Panc1 (cell line): ENCODE results near the gene YWHAG. TPM values are rescaled to one million over a fixed set of nuclear protein-coding genes. Genes with fewer than 3 reads are reported as not detected.

Source experiments
- ATAC-seq: fragments of 200-7000 bp; cut with Tn5 transposase; 2 replicates; pipeline ENCODE4 v1.9.1; 2020; ENCODE audit warnings: mild to moderate bottlenecking, moderate library complexity
- BruUV-seq: library from RNA; stranded (reverse); fragments of 400-500 nt; replicated peaks from 2 replicates; lab custom pipeline; 2021; lab: Mats Ljungman, UMichigan
- CTCF ChIA-PET: fragments of 300-600 bp; sonication (Branson Sonifier 250); formaldehyde crosslinking; loops from one replicate; lab custom pipeline; 2022; ENCODE audit warnings: antibody characterized with exemption; lab: Charles Lee
- POLR2A ChIA-PET: fragments of 300-600 bp; sonication (Branson Sonifier 250); formaldehyde crosslinking; loops from one replicate; lab custom pipeline; 2022; ENCODE audit warnings: antibody characterized with exemption; lab: Charles Lee
- DNase-seq: peaks from one replicate; pipeline ENCODE4 v3.0.0-alpha.2; 2010; ENCODE audit warnings: low read depth, low spot score
- H3K27ac ChIP-seq: 2 replicates; pipeline ENCODE4 v1.5.1; 2011; ENCODE audit warnings: mild to moderate bottlenecking, low read length, inconsistent platforms
- H3K27me3 ChIP-seq: fragments of 200-500 bp; sonication (Bioruptor generic); 2 replicates; pipeline ENCODE4 v1.6.0; 2014; ENCODE audit warnings: low read length, inconsistent platforms; ENCODE audit not compliant: control insufficient read depth, insufficient read depth
- H3K36me3 ChIP-seq: fragments of 200-500 bp; sonication (Bioruptor generic); 2 replicates; pipeline ENCODE4 v1.5.1; 2014; ENCODE audit warnings: inconsistent platforms, mild to moderate bottlenecking, low read length, moderate library complexity; ENCODE audit not compliant: control insufficient read depth, insufficient read depth
- H3K4me1 ChIP-seq: 2 replicates; pipeline ENCODE4 v1.5.1; 2011; ENCODE audit warnings: inconsistent platforms, mild to moderate bottlenecking, low read length, moderate library complexity; ENCODE audit not compliant: control insufficient read depth, insufficient read depth
- H3K4me3 ChIP-seq, 2 experiments: 2 replicates each; pipeline ENCODE4 v1.5.1; 2011 to 2012; ENCODE audit warnings: low read depth in 2 of 2, low read length in 2 of 2, mild to moderate bottlenecking in 2 of 2, inconsistent platforms in 1 of 2, moderate library complexity in 1 of 2
- H3K9me3 ChIP-seq: fragments of 200-500 bp; sonication (Bioruptor generic); 2 replicates; pipeline ENCODE4 v1.5.1; 2014; ENCODE audit warnings: low read depth, mild to moderate bottlenecking, inconsistent platforms, low read length, moderate library complexity; ENCODE audit not compliant: control insufficient read depth, insufficient read depth
- POLR2AphosphoS5 ChIP-seq: IDR thresholded peaks from 2 replicates; pipeline ENCODE4 v1.6.1; 2012; ENCODE audit warnings: mild to moderate bottlenecking, low read depth, low read length, moderate library complexity
- SIN3A ChIP-seq: IDR thresholded peaks from 2 replicates; pipeline ENCODE4 v1.6.1; 2012; ENCODE audit warnings: low read depth, mild to moderate bottlenecking, low read length, moderate library complexity, borderline replicate concordance; ENCODE audit not compliant: insufficient read depth
- TCF7L2 ChIP-seq: IDR thresholded peaks from 2 replicates; pipeline ENCODE4 v1.6.1; 2011; ENCODE audit warnings: mild to moderate bottlenecking, low read depth, low read length, inconsistent platforms
- in situ Hi-C: cut with HindIII; loops from 2 replicates; pipeline ENCODE4 v1.10.0; 2016; ENCODE audit warnings: low sequenced_read_pairs, low pct_unique_long_range_greater_than_20kb
- intact Hi-C: fragments of 100-400 bp; cut with micrococcal nuclease; formaldehyde crosslinking; loops from one replicate; pipeline ENCODE4 v1.10.0; 2022; ENCODE audit not compliant: unreplicated experiment
- total RNA-seq: library from RNA; stranded (reverse); gene quantifications from one replicate; pipeline ENCODE4 v1.2.1, GENCODE V29; 2021; ENCODE audit not compliant: unreplicated experiment
- TF ChIP-seq, protein P1 (sequence below), 2 experiments: IDR thresholded peaks; 2 replicates each; pipeline ENCODE4 v1.6.1; 2011 to 2012; ENCODE audit warnings: low read depth in 2 of 2, control low read depth in 1 of 2, low read length in 1 of 2, mild to moderate bottlenecking in 1 of 2, moderate library complexity in 1 of 2; ENCODE audit not compliant: insufficient read depth in 1 of 2
- TF ChIP-seq, protein P2 (sequence below): fragments of 450-650 bp; IDR thresholded peaks from 2 replicates; pipeline ENCODE4 v1.5.1; 2017; ENCODE audit warnings: mild to moderate bottlenecking

Gene YWHAG
- total RNA-seq, 1 experiment from 2014 or later = 210 TPM

- ChIA-PET CTCF (no interaction called here), POLR2A (no interaction called here)
- Histone ChIP-seq H3K4me1 (peaks cover 2% of the 10 kb centered on the region; the same call in 1 of the 2 replicates), H3K27me3 (no peaks in the 10 kb centered on the region), H3K36me3 (peaks cover 16% of the 10 kb centered on the region), H3K9me3 (no peaks in the 10 kb centered on the region), H3K27ac (no peak overlapping the region), H3K4me3 (no peak overlapping the region)
- no TSS peak for BruUV-seq
- intact Hi-C loops (no loop called here), in situ Hi-C loops (no loop called here)
- ATAC-seq = no peak
- no peak for DNase-seq
- TF ChIP-seq SIN3A (no peak), POLR2AphosphoS5 (no peak), TCF7L2 (no peak)
- TF ChIP-seq, protein P1, sequence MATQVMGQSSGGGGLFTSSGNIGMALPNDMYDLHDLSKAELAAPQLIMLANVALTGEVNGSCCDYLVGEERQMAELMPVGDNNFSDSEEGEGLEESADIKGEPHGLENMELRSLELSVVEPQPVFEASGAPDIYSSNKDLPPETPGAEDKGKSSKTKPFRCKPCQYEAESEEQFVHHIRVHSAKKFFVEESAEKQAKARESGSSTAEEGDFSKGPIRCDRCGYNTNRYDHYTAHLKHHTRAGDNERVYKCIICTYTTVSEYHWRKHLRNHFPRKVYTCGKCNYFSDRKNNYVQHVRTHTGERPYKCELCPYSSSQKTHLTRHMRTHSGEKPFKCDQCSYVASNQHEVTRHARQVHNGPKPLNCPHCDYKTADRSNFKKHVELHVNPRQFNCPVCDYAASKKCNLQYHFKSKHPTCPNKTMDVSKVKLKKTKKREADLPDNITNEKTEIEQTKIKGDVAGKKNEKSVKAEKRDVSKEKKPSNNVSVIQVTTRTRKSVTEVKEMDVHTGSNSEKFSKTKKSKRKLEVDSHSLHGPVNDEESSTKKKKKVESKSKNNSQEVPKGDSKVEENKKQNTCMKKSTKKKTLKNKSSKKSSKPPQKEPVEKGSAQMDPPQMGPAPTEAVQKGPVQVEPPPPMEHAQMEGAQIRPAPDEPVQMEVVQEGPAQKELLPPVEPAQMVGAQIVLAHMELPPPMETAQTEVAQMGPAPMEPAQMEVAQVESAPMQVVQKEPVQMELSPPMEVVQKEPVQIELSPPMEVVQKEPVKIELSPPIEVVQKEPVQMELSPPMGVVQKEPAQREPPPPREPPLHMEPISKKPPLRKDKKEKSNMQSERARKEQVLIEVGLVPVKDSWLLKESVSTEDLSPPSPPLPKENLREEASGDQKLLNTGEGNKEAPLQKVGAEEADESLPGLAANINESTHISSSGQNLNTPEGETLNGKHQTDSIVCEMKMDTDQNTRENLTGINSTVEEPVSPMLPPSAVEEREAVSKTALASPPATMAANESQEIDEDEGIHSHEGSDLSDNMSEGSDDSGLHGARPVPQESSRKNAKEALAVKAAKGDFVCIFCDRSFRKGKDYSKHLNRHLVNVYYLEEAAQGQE (IDR thresholded peaks at IDR 0.05; ENCODE audit: insufficient read depth in 1 of 2, low read depth in 2 of 2, low read length in 1 of 2) = no peak
- TF ChIP-seq, protein P2, sequence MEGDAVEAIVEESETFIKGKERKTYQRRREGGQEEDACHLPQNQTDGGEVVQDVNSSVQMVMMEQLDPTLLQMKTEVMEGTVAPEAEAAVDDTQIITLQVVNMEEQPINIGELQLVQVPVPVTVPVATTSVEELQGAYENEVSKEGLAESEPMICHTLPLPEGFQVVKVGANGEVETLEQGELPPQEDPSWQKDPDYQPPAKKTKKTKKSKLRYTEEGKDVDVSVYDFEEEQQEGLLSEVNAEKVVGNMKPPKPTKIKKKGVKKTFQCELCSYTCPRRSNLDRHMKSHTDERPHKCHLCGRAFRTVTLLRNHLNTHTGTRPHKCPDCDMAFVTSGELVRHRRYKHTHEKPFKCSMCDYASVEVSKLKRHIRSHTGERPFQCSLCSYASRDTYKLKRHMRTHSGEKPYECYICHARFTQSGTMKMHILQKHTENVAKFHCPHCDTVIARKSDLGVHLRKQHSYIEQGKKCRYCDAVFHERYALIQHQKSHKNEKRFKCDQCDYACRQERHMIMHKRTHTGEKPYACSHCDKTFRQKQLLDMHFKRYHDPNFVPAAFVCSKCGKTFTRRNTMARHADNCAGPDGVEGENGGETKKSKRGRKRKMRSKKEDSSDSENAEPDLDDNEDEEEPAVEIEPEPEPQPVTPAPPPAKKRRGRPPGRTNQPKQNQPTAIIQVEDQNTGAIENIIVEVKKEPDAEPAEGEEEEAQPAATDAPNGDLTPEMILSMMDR = no peak
Measured at GRCh38 chr7:76346778-76347177, 12.0 kb downstream of the YWHAG start.

DNA sequence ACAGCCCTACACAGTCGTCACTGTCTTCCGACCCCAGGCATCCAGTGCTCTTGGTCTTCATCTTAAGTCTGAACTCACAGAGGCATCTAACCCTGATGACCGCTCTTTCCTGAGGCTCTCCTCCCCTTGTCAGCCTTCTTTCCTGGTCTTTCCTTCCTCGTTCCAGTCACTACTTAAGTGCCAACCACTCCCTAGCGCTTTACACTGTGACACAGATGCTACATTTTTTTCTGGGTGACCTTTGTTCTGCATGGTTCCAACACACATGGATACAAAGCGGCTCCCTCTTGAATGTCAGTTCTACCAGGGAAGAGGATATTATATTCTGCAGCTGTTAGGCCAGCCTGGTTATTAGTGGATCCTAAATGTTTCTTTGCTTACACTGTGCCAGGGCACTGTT lies 12.7 kb downstream of the YWHAG start:
- H3K9me3 ChIP-seq = no peaks in the 10 kb centered on the region
- CTCF ChIA-PET = no interaction called here
- ATAC-seq (no peak), DNase-seq (no peak)
- peaks cover 16% of the 10 kb centered on the region for H3K36me3 ChIP-seq
- TSS peak; percentile 28 for BruUV-seq
- H3K4me1 ChIP-seq = peaks cover 6% of the 10 kb centered on the region; the same call in 1 of the 2 replicates
- no peak for TF ChIP-seq SIN3A
- TF ChIP-seq POLR2AphosphoS5 = no peak
- TF ChIP-seq, protein P1 (IDR thresholded peaks at IDR 0.05; ENCODE audit: insufficient read depth in 1 of 2, low read depth in 2 of 2, low read length in 1 of 2) = no peak
- TF ChIP-seq TCF7L2 = no peak
- TF ChIP-seq, protein P2 = no peak
- POLR2A ChIA-PET = no interaction called here
- intact Hi-C loops (no loop called here), in situ Hi-C loops (no loop called here)
- no peak overlapping the region for H3K4me3 ChIP-seq
- H3K27ac ChIP-seq = no peak overlapping the region
- H3K27me3 ChIP-seq = no peaks in the 10 kb centered on the region
